ENCODE results near the gene SCN4B. TPM values are rescaled to one million over a fixed set of nuclear protein-coding genes. Genes with fewer than 3 reads are reported as not detected.

SCN4B gene
- total and polyA plus RNA-seq, 2 of the 8 experiments (the other 6 are each of a cell fraction or from before 2014, with no cell fraction given): 2.8 to 4.9 TPM

- no peak for TF ChIP-seq NANOG (IDR thresholded peaks at IDR 0.05; ENCODE audit: insufficient read depth, low read depth, low read length, poor library complexity, severe bottlenecking)
These were observed 12.3 kb upstream of the SCN4B start (continued) for GRCh38 chr11:118164885-118165284.

All from H1 (cell line).